GM06990 (cell line): ENCODE measurements around the gene RUNX3.

ENCODE experiments used
- DNase-seq: peaks from one replicate; pipeline ENCODE4 v3.0.0-alpha.2; 2011; ENCODE audit not compliant: insufficient read length; ENCODE audit errors: extremely low read depth
- H3K27me3 ChIP-seq: replicated peaks from 2 replicates; pipeline ENCODE4 v1.6.0; 2011; ENCODE audit warnings: low read length; ENCODE audit not compliant: control insufficient read depth, insufficient read depth
- H3K36me3 ChIP-seq: 2 replicates; pipeline ENCODE4 v1.5.1; 2011; ENCODE audit warnings: low read length; ENCODE audit not compliant: control insufficient read depth, insufficient read depth
- H3K4me3 ChIP-seq: replicated peaks from 2 replicates; pipeline ENCODE4 v1.5.1; 2011; ENCODE audit warnings: low read depth, mild to moderate bottlenecking, control low read depth, low read length
- CTCF ChIP-seq: IDR thresholded peaks from 2 replicates; pipeline ENCODE4 v1.5.1; 2011; ENCODE audit warnings: low read length, control low read depth, mild to moderate bottlenecking, inconsistent platforms; ENCODE audit not compliant: insufficient read depth, poor library complexity, severe bottlenecking

Gene RUNX3

GRCh38 chr1:24864370-24864777, 65.7 kb downstream of the RUNX3 start:
- no peak for DNase-seq
- H3K36me3 ChIP-seq = no peaks in the 10 kb centered on the region
- H3K4me3 ChIP-seq = no peak overlapping the region
- no peaks in the 10 kb centered on the region for H3K27me3 ChIP-seq
- no peak for TF ChIP-seq CTCF

- Histone ChIP-seq H3K36me3 (no peaks in the 10 kb centered on the region), H3K4me3 (no peak overlapping the region), H3K27me3 (no peaks in the 10 kb centered on the region)
- no peak for TF ChIP-seq CTCF
- DNase-seq = no peak
These were observed 67.1 kb downstream of the RUNX3 start for GRCh38 chr1:24862775-24863483.

GRCh38 chr1:24861821-24862727, 68.0 kb downstream of the RUNX3 start:
- TF ChIP-seq CTCF = peak; percentile 11
- Histone ChIP-seq H3K27me3 (no peaks in the 10 kb centered on the region), H3K36me3 (no peaks in the 10 kb centered on the region), H3K4me3 (no peak overlapping the region)
- DNase-seq = no peak

- H3K36me3 ChIP-seq = no peaks in the 10 kb centered on the region
- TF ChIP-seq CTCF = no peak
- no peak overlapping the region for H3K4me3 ChIP-seq
- no peak for DNase-seq
- H3K27me3 ChIP-seq = no peaks in the 10 kb centered on the region
These were observed 69.2 kb downstream of the RUNX3 start for GRCh38 chr1:24860841-24861240.

- no peaks in the 10 kb centered on the region for H3K27me3 ChIP-seq
- H3K4me3 ChIP-seq = no peak overlapping the region
- no peaks in the 10 kb centered on the region for H3K36me3 ChIP-seq
- TF ChIP-seq CTCF = no peak
- no peak for DNase-seq
These were observed 70.7 kb downstream of the RUNX3 start for GRCh38 chr1:24859063-24860010.
